Transverse colon (tissue), 3 donors: ENCODE results near the gene MYL4.

ENCODE experiments used
- CTCF ChIP-seq, 5 experiments: fragments of 200-600 bp in 3 of 5; fragments of 450-650 bp in 2 of 5; sonication (generic) in 3 of 5; IDR thresholded peaks; 1 replicate in 2 of 5; 2 replicates in 3 of 5; pipeline ENCODE4 v1.5.1; 2016 to 2017; ENCODE audit warnings: antibody characterized with exemption in 5 of 5, inconsistent platforms in 3 of 5, mild to moderate bottlenecking in 2 of 5, moderate library complexity in 1 of 5
- POLR2A ChIP-seq: fragments of 450-650 bp; IDR thresholded peaks from one replicate; pipeline ENCODE4 v1.6.1; 2016; ENCODE audit warnings: antibody characterized with exemption, mild to moderate bottlenecking, moderate library complexity

GRCh38 chr17:47252766-47253512, 43.8 kb downstream of the MYL4 start:
- TF ChIP-seq CTCF (IDR thresholded peaks at IDR 0.05), result no peak
- TF ChIP-seq POLR2A, result no peak
